Aorta (tissue), 5 donors: ENCODE data around the gene CD200. TPM values are rescaled to one million over a fixed set of nuclear protein-coding genes. Genes with fewer than 3 reads are reported as not detected.
A peak's percentile ranks its signal among the peaks of the same experiment; 100 is the strongest.
"Not testable (repeated sequence)": the region's sequence is repeated elsewhere in the genome, so short reads cannot be mapped to it uniquely, and the experiment has no call there.

ENCODE experiments used
- ATAC-seq: fragments of 200-7000 bp; cut with Tn5 transposase; one replicate; pipeline ENCODE4 v1.9.1; 2022; ENCODE audit warnings: moderate library complexity; ENCODE audit not compliant: low FRiP score
- DNase-seq, 2 donors: peaks; one replicate each; pipeline ENCODE4 v3.0.0-alpha.2; 2020
- H3K27ac ChIP-seq, 2 donors: one replicate each; pipeline ENCODE4 v1.5.1; 2013; ENCODE audit warnings: low read length in 2 of 2, mild to moderate bottlenecking in 2 of 2, moderate library complexity in 2 of 2, control low read depth in 1 of 2, inconsistent platforms in 1 of 2, low read depth in 1 of 2
- H3K27me3 ChIP-seq, 2 donors: one replicate each; pipeline ENCODE4 v1.6.1; 2013; ENCODE audit warnings: control low read depth in 1 of 2, low read length in 1 of 2, mild to moderate bottlenecking in 1 of 2, moderate library complexity in 1 of 2; ENCODE audit not compliant: insufficient read depth in 2 of 2, control insufficient read depth in 1 of 2
- H3K36me3 ChIP-seq, 2 donors: one replicate each; pipeline ENCODE4 v1.6.1; 2013; ENCODE audit warnings: control low read depth in 1 of 2, low read length in 1 of 2, mild to moderate bottlenecking in 1 of 2; ENCODE audit not compliant: insufficient read depth in 2 of 2, control insufficient read depth in 1 of 2
- H3K4me1 ChIP-seq, 2 donors: one replicate each; pipeline ENCODE4 v1.6.1; 2013; ENCODE audit warnings: low read length in 2 of 2, control low read depth in 1 of 2, mild to moderate bottlenecking in 1 of 2, moderate library complexity in 1 of 2; ENCODE audit not compliant: insufficient read depth in 2 of 2, control insufficient read depth in 1 of 2
- H3K4me3 ChIP-seq, 2 donors: one replicate each; pipeline ENCODE4 v1.5.1; 2013; ENCODE audit warnings: low read length in 2 of 2, control low read depth in 1 of 2, mild to moderate bottlenecking in 1 of 2
- H3K9me3 ChIP-seq: one replicate; pipeline ENCODE4 v1.6.1; 2013; ENCODE audit warnings: mild to moderate bottlenecking, low read length; ENCODE audit not compliant: control insufficient read depth
- WGBS, 2 donors: extraction: QIAGEN DNeasy Blood & Tissue Kit; methylation state at CpG; one replicate each; pipeline ENCODE4 v1.1.7; 2013; 5-methylcytosine and 5-hydroxymethylcytosine counted together
- intact Hi-C, 2 donors: fragments of 100-400 bp; cut with DNase I; formaldehyde crosslinking; loops; one replicate each; pipeline versions ENCODE4 v1.14.2 to v1.15.0; 2022
- polyA plus RNA-seq, 2 donors: library from polyadenylated mRNA; stranded (reverse); fragments of 200-250 nt; gene quantifications; one replicate each; pipeline ENCODE4 v1.2.3, GENCODE V29; 2013
- total RNA-seq, 2 donors: library from RNA; stranded (reverse); fragmentation: NEBNext Ultra II Directional; extraction: Animal tissue kit (Norgen Biotek cat#: 25700); gene quantifications; one replicate each; pipeline ENCODE4 v1.2.1, GENCODE V29; 2021
- donor health status: healthy with polysubstance abuse.
- donor health status: Bipolar disorder and iron deficiency.
- donor health status: DM: no; HTN: no; CAD: no.
- donor health status: DM: no; HTN: no; CAD: no.
- donor health status: DM: yes; HTN: yes; CAD: no.

The CD200 gene
- total and polyA plus RNA-seq, 4 donors = 15.8 to 45.3 (median 29.9) TPM

- 88 to 90% methylated on average over 4 of the region's 4 CpGs for WGBS, 2 donors
- no peaks in the 10 kb centered on the region for H3K27me3 ChIP-seq
- intact Hi-C loops = no loop called here
Measured at GRCh38 chr3:112373476-112373875, 40.5 kb downstream of the CD200 start.

DNA sequence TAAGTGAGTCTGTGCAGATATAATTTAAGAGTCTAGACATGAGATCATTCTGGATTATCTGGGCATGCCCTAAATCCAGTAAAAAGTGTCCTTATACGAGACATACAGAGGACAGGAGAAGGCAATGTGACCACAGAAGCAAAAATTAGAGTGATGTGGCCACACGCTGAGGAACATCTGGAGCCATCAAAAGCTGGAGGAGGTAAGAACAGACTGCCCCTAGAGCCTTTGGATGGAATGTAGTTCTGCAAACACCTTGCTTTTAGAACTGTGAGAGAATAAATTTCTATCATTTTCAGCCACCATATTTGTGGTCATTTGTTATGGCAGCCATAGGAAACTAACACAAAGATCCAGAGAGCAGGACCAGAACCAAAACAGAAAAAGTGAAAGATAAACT is 41.0 kb downstream of the CD200 start:
- Histone ChIP-seq H3K4me3 (no peak overlapping the region), H3K27ac (no peak overlapping the region)
- intact Hi-C loops = no loop called here

More at GRCh38 chr3:112373476-112373875, 40.5 kb downstream of the CD200 start:
- Histone ChIP-seq H3K4me1 (peaks cover 0 to 11% of the 10 kb centered on the region in 2 donors), H3K9me3 (no peaks in the 10 kb centered on the region), H3K27ac (no peak overlapping the region), H3K36me3 (no peaks in the 10 kb centered on the region), H3K4me3 (no peak overlapping the region)
- no peak for ATAC-seq
- no peak for DNase-seq

GRCh38 chr3:112374333-112374734 is 41.4 kb downstream of the CD200 start:
- WGBS, 2 donors = 71 to 79% methylated on average over 5 of the region's 5 CpGs
- no peaks in the 10 kb centered on the region for H3K9me3 ChIP-seq
- intact Hi-C loops = no loop called here
- DNase-seq (no peak), ATAC-seq (peak; percentile 64)
- no peaks in the 10 kb centered on the region for H3K27me3 ChIP-seq
- no peak overlapping the region for H3K27ac ChIP-seq
- H3K36me3 ChIP-seq = no peaks in the 10 kb centered on the region
- H3K4me3 ChIP-seq = no peak overlapping the region
- H3K4me1 ChIP-seq = peaks cover 0 to 12% of the 10 kb centered on the region in 2 donors

More for the DNA sequence above, 41.0 kb downstream of the CD200 start:
- no peaks in the 10 kb centered on the region for H3K9me3 ChIP-seq
- 63 to 73% methylated on average over 2 of the region's 2 CpGs for WGBS, 2 donors
- DNase-seq = no peak
- peaks cover 0 to 10% of the 10 kb centered on the region in 2 donors for H3K4me1 ChIP-seq
- no peaks in the 10 kb centered on the region for H3K36me3 ChIP-seq
- no peaks in the 10 kb centered on the region for H3K27me3 ChIP-seq
- ATAC-seq = no peak

GRCh38 chr3:112375117-112375516 is 42.2 kb downstream of the CD200 start:
- H3K4me3 ChIP-seq = no peak overlapping the region
- intact Hi-C loops = no loop called here
- H3K27ac ChIP-seq = no peak overlapping the region
- H3K9me3 ChIP-seq = no peaks in the 10 kb centered on the region
- peaks cover 0 to 15% of the 10 kb centered on the region in 2 donors for H3K4me1 ChIP-seq
- H3K36me3 ChIP-seq = no peaks in the 10 kb centered on the region
- no peaks in the 10 kb centered on the region for H3K27me3 ChIP-seq
- DNase-seq (no peak), ATAC-seq (peak; percentile 32)
- WGBS, 2 donors = 77 to 89% methylated on average over 1 of the region's 1 CpG

GRCh38 chr3:112376241-112376911 is 43.4 kb downstream of the CD200 start:
- ATAC-seq (no peak), DNase-seq (no peak)
- no peaks in the 10 kb centered on the region for H3K27me3 ChIP-seq
- H3K9me3 ChIP-seq = no peaks in the 10 kb centered on the region
- WGBS, 2 donors = 70 to 71% methylated on average over 5 of the region's 5 CpGs
- intact Hi-C loops = no loop called here
- no peaks in the 10 kb centered on the region for H3K36me3 ChIP-seq
- peaks cover 0 to 15% of the 10 kb centered on the region in 2 donors for H3K4me1 ChIP-seq
- H3K27ac ChIP-seq = no peak overlapping the region
- H3K4me3 ChIP-seq = no peak overlapping the region

GRCh38 chr3:112376992-112377391 is 44.0 kb downstream of the CD200 start:
- Histone ChIP-seq H3K4me1 (peaks cover 0 to 15% of the 10 kb centered on the region in 2 donors), H3K36me3 (no peaks in the 10 kb centered on the region), H3K27ac (no peak overlapping the region), H3K9me3 (no peaks in the 10 kb centered on the region), H3K27me3 (no peaks in the 10 kb centered on the region), H3K4me3 (no peak overlapping the region)
- DNase-seq (no peak), ATAC-seq (peak; percentile 53)
- WGBS, 2 donors = 73 to 76% methylated on average over 1 of the region's 1 CpG
- intact Hi-C loops = no loop called here

DNA sequence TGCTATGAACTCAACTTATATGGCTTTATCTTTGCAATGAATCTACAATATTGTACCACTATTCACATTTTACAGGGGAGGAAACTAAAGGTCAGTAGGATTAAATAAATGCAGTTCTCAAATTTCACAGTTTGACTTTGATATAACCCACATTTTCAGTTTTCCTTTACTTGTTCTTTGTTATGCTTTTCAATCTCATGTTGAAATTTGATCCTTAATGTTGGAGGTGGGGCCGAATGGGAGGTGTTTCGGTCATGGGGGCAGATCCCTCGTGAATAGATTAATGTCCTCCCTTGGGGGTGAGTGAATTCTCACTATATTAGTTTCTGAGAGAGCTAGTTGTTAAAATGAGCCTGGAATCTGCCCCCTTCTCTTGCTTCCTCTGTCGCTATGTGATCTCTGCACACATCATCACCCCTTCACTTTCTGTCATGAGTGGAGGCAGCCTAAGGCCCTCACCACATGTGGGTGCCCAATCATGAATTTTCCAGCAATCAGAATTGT is 44.7 kb downstream of the CD200 start:
- Histone ChIP-seq H3K9me3 (no peaks in the 10 kb centered on the region), H3K36me3 (no peaks in the 10 kb centered on the region), H3K27ac (peak overlapping the region in 1 of 2 donors; percentile 22), H3K4me1 (peaks cover 2 to 15% of the 10 kb centered on the region in 2 donors), H3K4me3 (no peak overlapping the region), H3K27me3 (no peaks in the 10 kb centered on the region)
- DNase-seq (no peak), ATAC-seq (no peak)
- intact Hi-C loops = no loop called here
- WGBS, 2 donors = 35 to 42% methylated on average over 4 of the region's 4 CpGs

- ATAC-seq, H3K27me3 ChIP-seq, H3K9me3 ChIP-seq, intact Hi-C loops, H3K36me3 ChIP-seq, H3K4me3 ChIP-seq: not testable (repeated sequence)
- peak overlapping the region in 1 of 2 donors; percentile 12 for H3K27ac ChIP-seq
- 28 to 34% methylated on average over 4 of the region's 4 CpGs for WGBS, 2 donors
- peak in 1 of 2 donors; percentile 47 for DNase-seq
- peaks cover 4 to 15% of the 10 kb centered on the region in 2 donors for H3K4me1 ChIP-seq
Measured at GRCh38 chr3:112378347-112378746, 45.4 kb downstream of the CD200 start.
